VCaP (cell line): ENCODE data around the gene PDZD2.

ENCODE experiments used
- H3K27ac ChIP-seq: fragments of 450-650 bp; 2 replicates; pipeline ENCODE4 v1.5.1; 2017
- CTCF ChIP-seq: fragments of 450-650 bp; conservative IDR thresholded peaks from 2 replicates; pipeline ENCODE4 v1.5.1; 2017; ENCODE audit warnings: mild to moderate bottlenecking, moderate library complexity

The PDZD2 gene

GRCh38 chr5:31703757-31704156 is 64.8 kb downstream of the PDZD2 start:
- no peak overlapping the region for H3K27ac ChIP-seq
- TF ChIP-seq CTCF, result no peak

- no peak overlapping the region for H3K27ac ChIP-seq
- no peak for TF ChIP-seq CTCF
Measured at GRCh38 chr5:31706186-31706585, 67.3 kb downstream of the PDZD2 start.

GRCh38 chr5:31707329-31707728 is 68.4 kb downstream of the PDZD2 start:
- TF ChIP-seq CTCF, result no peak
- H3K27ac ChIP-seq, result no peak overlapping the region

- H3K27ac ChIP-seq, result no peak overlapping the region
- TF ChIP-seq CTCF, result no peak
Measured at GRCh38 chr5:31708089-31708488, 69.2 kb downstream of the PDZD2 start.

- H3K27ac ChIP-seq, result no peak overlapping the region
- TF ChIP-seq CTCF, result no peak
Measured at GRCh38 chr5:31711363-31711762, 72.4 kb downstream of the PDZD2 start.

GRCh38 chr5:31711935-31712592 is 73.1 kb downstream of the PDZD2 start:
- no peak for TF ChIP-seq CTCF
- no peak overlapping the region for H3K27ac ChIP-seq

GRCh38 chr5:31717561-31717960 is 78.6 kb downstream of the PDZD2 start:
- no peak for TF ChIP-seq CTCF
- no peak overlapping the region for H3K27ac ChIP-seq
